BJ (cell line): ENCODE data around the gene GPR137B. TPM values are rescaled to one million over a fixed set of nuclear protein-coding genes. Genes with fewer than 3 reads are reported as not detected.

Source experiments
- CTCF ChIA-PET: fragments of 350-600 bp; formaldehyde crosslinking; extraction: SDS; loops from one replicate; lab custom pipeline; 2021; ENCODE audit warnings: antibody characterized with exemption, inconsistent platforms; lab: Yijun Ruan, JAX
- POLR2A ChIA-PET: fragments of 300-600 bp; sonication (Branson Sonifier 250); formaldehyde crosslinking; extraction: SDS; loops from one replicate; lab custom pipeline; 2021; ENCODE audit warnings: antibody characterized with exemption; lab: Charles Lee
- DNase-seq: peaks from one replicate; pipeline ENCODE4 v3.0.0-alpha.2; 2011; ENCODE audit warnings: low read depth
- H3K27me3 ChIP-seq: 2 replicates; pipeline ENCODE4 v1.6.0; 2011; ENCODE audit warnings: low read length; ENCODE audit not compliant: control insufficient read depth, insufficient read depth
- H3K36me3 ChIP-seq: 2 replicates; pipeline ENCODE4 v1.5.1; 2011; ENCODE audit warnings: low read length; ENCODE audit not compliant: control insufficient read depth, insufficient read depth
- H3K4me3 ChIP-seq: 2 replicates; pipeline ENCODE4 v1.5.1; 2011; ENCODE audit warnings: low read depth, mild to moderate bottlenecking, control low read depth, low read length
- CTCF ChIP-seq: IDR thresholded peaks from 2 replicates; pipeline ENCODE4 v1.5.1; 2011; ENCODE audit warnings: low read depth, mild to moderate bottlenecking, control low read depth, inconsistent platforms, low read length, moderate library complexity; ENCODE audit not compliant: insufficient read depth
- polyA plus RNA-seq: library from polyadenylated mRNA; depleted of rRNA; stranded (reverse); fragments of >200 nt; gene quantifications from 2 replicates; pipeline ENCODE4 v1.2.3, GENCODE V29; 2011

Gene GPR137B
- polyA plus RNA-seq, 1 experiment: 7.8 TPM

GRCh38 chr1:236247286-236247685 is 104.9 kb downstream of the GPR137B start:
- CTCF ChIA-PET: interaction anchor here (0.8 kb wide), 1 partner anchor 45 kb away, joined by 3 read pairs; no protein-coding TSS in a partner anchor
- Histone ChIP-seq H3K27me3 (no peaks in the 10 kb centered on the region), H3K4me3 (no peak overlapping the region), H3K36me3 (no peaks in the 10 kb centered on the region)
- DNase-seq: no peak
- TF ChIP-seq CTCF: no peak
- POLR2A ChIA-PET: no interaction called here

GRCh38 chr1:236251587-236251986 is 109.2 kb downstream of the GPR137B start:
- POLR2A ChIA-PET: no interaction called here

DNA sequence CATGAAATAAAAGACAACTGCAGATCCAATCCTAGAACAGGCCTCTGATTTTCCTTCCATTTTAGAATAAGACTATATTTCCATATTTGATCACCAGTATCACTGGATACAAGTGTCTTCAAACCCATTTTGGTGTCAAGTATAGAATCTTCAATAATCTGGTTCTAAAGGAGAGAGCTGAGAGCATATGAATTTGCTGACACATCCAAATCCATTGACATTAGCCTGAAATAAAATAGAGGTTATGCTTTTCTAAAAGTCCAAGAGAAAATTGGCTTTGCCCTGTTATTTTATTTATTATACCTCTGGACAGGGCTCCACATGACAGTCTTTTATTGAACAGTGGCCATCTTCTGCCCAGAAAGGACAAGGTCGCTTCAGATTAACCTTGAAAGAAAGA is 110.8 kb downstream of the GPR137B start:
- TF ChIP-seq CTCF: no peak
- ChIA-PET POLR2A (interaction anchor here (0.5 kb wide), 1 partner anchor 15 kb away, joined by 21 read pairs; no protein-coding TSS in a partner anchor), CTCF (interaction anchor here (1.3 to 1.6 kb wide), 2 partner anchors 9 to 15 kb away, joined by 3 read pairs; no protein-coding TSS in a partner anchor)
- no peak for DNase-seq
- no peaks in the 10 kb centered on the region for H3K27me3 ChIP-seq
- H3K4me3 ChIP-seq: no peak overlapping the region
- no peaks in the 10 kb centered on the region for H3K36me3 ChIP-seq

More at GRCh38 chr1:236251587-236251986, 109.2 kb downstream of the GPR137B start:
- TF ChIP-seq CTCF: no peak
- no peak for DNase-seq
- Histone ChIP-seq H3K27me3 (no peaks in the 10 kb centered on the region), H3K4me3 (no peak overlapping the region), H3K36me3 (no peaks in the 10 kb centered on the region)
- CTCF ChIA-PET: interaction anchor here (1.6 kb wide), 1 partner anchor 17 kb away, joined by 3 read pairs; no protein-coding TSS in a partner anchor

DNA sequence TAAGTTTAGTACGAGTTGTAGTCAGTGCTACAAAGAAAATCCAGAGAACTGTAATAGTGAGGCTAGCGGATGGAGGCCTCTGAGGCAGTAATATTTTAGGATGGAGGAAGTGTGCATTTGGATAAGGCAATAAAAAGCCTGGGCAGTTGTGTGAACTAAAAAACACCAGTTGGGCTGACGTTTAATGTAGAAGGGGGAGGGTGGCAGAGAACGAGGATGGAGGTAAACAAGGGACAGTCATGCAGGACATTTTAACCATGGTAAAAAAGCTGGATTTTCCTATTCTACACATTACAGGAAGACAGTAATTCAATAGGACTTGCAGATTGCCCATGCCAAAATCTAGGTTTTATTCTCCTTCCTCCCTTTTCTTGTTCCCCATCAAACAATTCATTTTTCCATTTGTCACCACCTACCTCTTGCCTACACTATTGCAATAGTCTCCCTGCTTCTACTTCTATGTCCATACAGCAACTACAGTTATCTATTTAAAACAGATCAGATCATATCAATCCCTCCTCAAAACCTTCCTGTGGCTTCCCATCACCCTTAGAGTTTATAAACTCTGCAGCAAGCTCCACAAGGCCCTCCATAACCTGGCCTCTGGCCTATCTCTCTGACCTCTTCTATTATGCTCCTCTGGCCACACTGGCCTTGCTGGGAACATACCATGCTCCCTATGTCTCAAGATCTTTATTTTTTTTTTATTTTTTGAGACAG is 111.7 kb downstream of the GPR137B start:
- Histone ChIP-seq H3K4me3 (no peak overlapping the region), H3K27me3 (no peaks in the 10 kb centered on the region), H3K36me3 (no peaks in the 10 kb centered on the region)
- ChIA-PET CTCF (interaction anchor here (0.5 to 1.3 kb wide), 2 partner anchors 10 to 73 kb away, joined by 3 to 4 read pairs; no protein-coding TSS in a partner anchor), POLR2A (no interaction called here)
- no peak for DNase-seq
- no peak for TF ChIP-seq CTCF

- no peaks in the 10 kb centered on the region for H3K27me3 ChIP-seq
- no peak for TF ChIP-seq CTCF
- no peaks in the 10 kb centered on the region for H3K36me3 ChIP-seq
- no peak for DNase-seq
- CTCF ChIA-PET: no interaction called here
- no peak overlapping the region for H3K4me3 ChIP-seq
- POLR2A ChIA-PET: no interaction called here
These were observed 114.9 kb downstream of the GPR137B start for GRCh38 chr1:236257216-236257615.
